CD4-positive, alpha-beta memory T cell (primary cell): ENCODE measurements around the gene NNMT. TPM values are rescaled to one million over a fixed set of nuclear protein-coding genes. Genes with fewer than 3 reads are reported as not detected.

Experiments
- CTCF ChIA-PET: fragments of 350-600 bp; sonication (Branson Sonifier 250); formaldehyde crosslinking; loops from one replicate; lab custom pipeline; 2021; ENCODE audit warnings: inconsistent platforms; ENCODE audit not compliant: partially characterized antibody; lab: Charles Lee
- POLR2A ChIA-PET: fragments of 350-600 bp; sonication (Branson Sonifier 250); formaldehyde crosslinking; loops from one replicate; lab custom pipeline; 2021; ENCODE audit not compliant: partially characterized antibody; lab: Charles Lee
- DNase-seq, 5 donors: peaks; one replicate each; pipeline versions ENCODE4 v3.0.0 to v3.0.0-alpha.2; 2020 to 2022; ENCODE audit warnings: mixed read lengths in 1 of 5
- H3K27ac ChIP-seq: one replicate; pipeline ENCODE4 v1.7.0; 2013; ENCODE audit warnings: low read depth, low read length
- H3K27me3 ChIP-seq: 2 replicates; pipeline ENCODE4 v1.7.0; 2013; ENCODE audit warnings: mild to moderate bottlenecking, low read length, moderate library complexity; ENCODE audit not compliant: insufficient read depth
- H3K36me3 ChIP-seq: 2 replicates; pipeline ENCODE4 v1.7.0; 2013; ENCODE audit warnings: mild to moderate bottlenecking, low read length, moderate library complexity; ENCODE audit not compliant: insufficient read depth
- H3K4me1 ChIP-seq: 2 replicates; pipeline ENCODE4 v1.7.0; 2013; ENCODE audit warnings: mild to moderate bottlenecking, low read length, moderate library complexity; ENCODE audit not compliant: insufficient read depth
- H3K4me3 ChIP-seq, 2 donors: one replicate each; pipeline ENCODE4 v1.7.0; 2013; ENCODE audit warnings: low read length in 2 of 2, mild to moderate bottlenecking in 1 of 2
- H3K9me3 ChIP-seq, 2 donors: one replicate each; pipeline ENCODE4 v1.7.0; 2013; ENCODE audit warnings: low read length in 2 of 2, control low read depth in 1 of 2; ENCODE audit not compliant: control insufficient read depth in 1 of 2
- H3K27ac Mint-ChIP-seq, 7 donors: one replicate each; pipeline ENCODE4 v1.8.0; 2020 to 2021; ENCODE audit warnings: mixed read lengths in 7 of 7, mild to moderate bottlenecking in 6 of 7, inconsistent platforms in 3 of 7, moderate library complexity in 3 of 7
- H3K27me3 Mint-ChIP-seq, 2 donors: one replicate each; pipeline ENCODE4 v1.8.0; 2020 to 2021; ENCODE audit warnings: mixed read lengths in 2 of 2
- H3K36me3 Mint-ChIP-seq, 2 donors: one replicate each; pipeline ENCODE4 v1.8.0; 2020 to 2021; ENCODE audit warnings: mixed read lengths in 2 of 2, inconsistent platforms in 1 of 2, mild to moderate bottlenecking in 1 of 2
- H3K4me1 Mint-ChIP-seq, 4 donors: one replicate each; pipeline ENCODE4 v1.8.0; 2020 to 2021; ENCODE audit warnings: mixed read lengths in 4 of 4, mild to moderate bottlenecking in 1 of 4
- H3K4me3 Mint-ChIP-seq, 8 donors: one replicate each; pipeline ENCODE4 v1.8.0; 2020 to 2021; ENCODE audit warnings: mixed read lengths in 8 of 8, mild to moderate bottlenecking in 7 of 8, moderate library complexity in 6 of 8, inconsistent platforms in 3 of 8
- H3K9me3 Mint-ChIP-seq, 8 donors: one replicate each; pipeline ENCODE4 v1.8.0; 2020 to 2021; ENCODE audit warnings: mixed read lengths in 8 of 8, mild to moderate bottlenecking in 5 of 8, inconsistent platforms in 3 of 8, moderate library complexity in 1 of 8
- intact Hi-C: fragments of 100-400 bp; cut with micrococcal nuclease; formaldehyde crosslinking; loops from one replicate; pipeline ENCODE4 v1.15.1; 2023
- polyA plus RNA-seq, 2 donors: library from polyadenylated mRNA; unstranded; fragments of 300-500 nt; fragmentation: Illumina TruSeq; gene quantifications; one replicate each; pipeline ENCODE4 v1.2.3, GENCODE V29; 2021
- total RNA-seq, 2 experiments: library from RNA; stranded (reverse); gene quantifications; one replicate each; pipeline ENCODE4 v1.2.3, GENCODE V29; 2021

NNMT gene
- total RNA-seq (not detected), polyA plus RNA-seq (not detected)

- H3K4me1 Mint-ChIP-seq: no peaks in the 10 kb centered on the region
These were observed at the start of gene NNMT for GRCh38 chr11:114295676-114296604. Gene NNMT (plus strand): TSS chr11:114296399. CDS start chr11:114296557, 158 bp downstream.

GRCh38 chr11:114247070-114247789 is 49.0 kb upstream of the NNMT start:
- no peaks in the 10 kb centered on the region for H3K9me3 Mint-ChIP-seq
- peaks cover 0 to 3% of the 10 kb centered on the region in 2 donors for H3K27me3 Mint-ChIP-seq
- intact Hi-C loops: no loop called here
- ChIA-PET POLR2A (no interaction called here), CTCF (interaction anchor here (1.0 to 8.0 kb wide), 3 partner anchors 14 to 253 kb away, joined by 4 to 72 read pairs (median 4); no protein-coding TSS in a partner anchor)
- H3K27ac Mint-ChIP-seq: no peak overlapping the region
- Histone ChIP-seq H3K27me3 (no peaks in the 10 kb centered on the region), H3K4me1 (no peaks in the 10 kb centered on the region), H3K4me3 (no peak overlapping the region), H3K36me3 (no peaks in the 10 kb centered on the region), H3K27ac (no peak overlapping the region), H3K9me3 (no peaks in the 10 kb centered on the region)
- no peak overlapping the region for H3K4me3 Mint-ChIP-seq
- peaks cover 0 to 2% of the 10 kb centered on the region in 2 donors for H3K36me3 Mint-ChIP-seq
- no peak for DNase-seq
- no peaks in the 10 kb centered on the region for H3K4me1 Mint-ChIP-seq

More at GRCh38 chr11:114295676-114296604, at the start of gene NNMT:
- peaks cover 0 to 16% (median 10%) of the 10 kb centered on the region in 8 donors for H3K9me3 Mint-ChIP-seq
- ChIA-PET CTCF (no interaction called here), POLR2A (no interaction called here)
- H3K4me1 ChIP-seq: no peaks in the 10 kb centered on the region
- no peak within 1 kb of the TSS for H3K4me3 ChIP-seq
- no peak within 1 kb of the TSS for H3K27ac Mint-ChIP-seq
- H3K36me3 ChIP-seq: no peaks in the 10 kb centered on the region
- no peak within 1 kb of the TSS for H3K4me3 Mint-ChIP-seq
- peaks cover 2 to 3% of the 10 kb centered on the region in 2 donors for H3K36me3 Mint-ChIP-seq
- no peaks in the 10 kb centered on the region for H3K9me3 ChIP-seq
- H3K27me3 Mint-ChIP-seq: peaks cover 7 to 13% of the 10 kb centered on the region in 2 donors
- H3K27me3 ChIP-seq: no peaks in the 10 kb centered on the region
- H3K27ac ChIP-seq: no peak within 1 kb of the TSS
- intact Hi-C loops: no loop called here
- DNase-seq: no peak

DNA sequence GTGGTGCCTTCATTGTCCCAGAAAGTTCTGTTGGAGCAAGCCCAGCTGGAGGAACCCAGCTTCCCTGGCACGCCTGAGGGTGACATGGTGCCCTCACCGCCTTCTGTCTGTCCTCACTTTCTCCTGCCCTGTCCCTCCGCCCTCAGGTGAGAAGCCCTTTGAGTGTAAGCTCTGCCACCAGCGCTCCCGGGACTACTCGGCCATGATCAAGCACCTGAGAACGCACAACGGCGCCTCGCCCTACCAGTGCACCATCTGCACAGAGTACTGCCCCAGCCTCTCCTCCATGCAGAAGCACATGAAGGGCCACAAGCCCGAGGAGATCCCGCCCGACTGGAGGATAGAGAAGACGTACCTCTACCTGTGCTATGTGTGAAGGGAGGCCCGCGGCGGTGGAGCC is 46.0 kb upstream of the NNMT start:
- H3K4me3 ChIP-seq: no peak overlapping the region
- CTCF ChIA-PET: interaction anchor here (0.6 to 8.0 kb wide), 2 partner anchors 11 to 198 kb away, joined by 3 to 72 read pairs; no protein-coding TSS in a partner anchor
- Mint-ChIP-seq H3K4me1 (no peaks in the 10 kb centered on the region), H3K36me3 (peaks cover 0 to 2% of the 10 kb centered on the region in 2 donors), H3K4me3 (no peak overlapping the region), H3K9me3 (no peaks in the 10 kb centered on the region), H3K27me3 (peaks cover 0 to 3% of the 10 kb centered on the region in 2 donors), H3K27ac (peak overlapping the region in 2 of 7 donors; percentile 20 to 79)
- POLR2A ChIA-PET: no interaction called here
- DNase-seq: no peak
- intact Hi-C loops: no loop called here
- no peaks in the 10 kb centered on the region for H3K9me3 ChIP-seq
- H3K27me3 ChIP-seq: no peaks in the 10 kb centered on the region
- H3K27ac ChIP-seq: no peak overlapping the region
- H3K36me3 ChIP-seq: no peaks in the 10 kb centered on the region
- H3K4me1 ChIP-seq: no peaks in the 10 kb centered on the region

DNA sequence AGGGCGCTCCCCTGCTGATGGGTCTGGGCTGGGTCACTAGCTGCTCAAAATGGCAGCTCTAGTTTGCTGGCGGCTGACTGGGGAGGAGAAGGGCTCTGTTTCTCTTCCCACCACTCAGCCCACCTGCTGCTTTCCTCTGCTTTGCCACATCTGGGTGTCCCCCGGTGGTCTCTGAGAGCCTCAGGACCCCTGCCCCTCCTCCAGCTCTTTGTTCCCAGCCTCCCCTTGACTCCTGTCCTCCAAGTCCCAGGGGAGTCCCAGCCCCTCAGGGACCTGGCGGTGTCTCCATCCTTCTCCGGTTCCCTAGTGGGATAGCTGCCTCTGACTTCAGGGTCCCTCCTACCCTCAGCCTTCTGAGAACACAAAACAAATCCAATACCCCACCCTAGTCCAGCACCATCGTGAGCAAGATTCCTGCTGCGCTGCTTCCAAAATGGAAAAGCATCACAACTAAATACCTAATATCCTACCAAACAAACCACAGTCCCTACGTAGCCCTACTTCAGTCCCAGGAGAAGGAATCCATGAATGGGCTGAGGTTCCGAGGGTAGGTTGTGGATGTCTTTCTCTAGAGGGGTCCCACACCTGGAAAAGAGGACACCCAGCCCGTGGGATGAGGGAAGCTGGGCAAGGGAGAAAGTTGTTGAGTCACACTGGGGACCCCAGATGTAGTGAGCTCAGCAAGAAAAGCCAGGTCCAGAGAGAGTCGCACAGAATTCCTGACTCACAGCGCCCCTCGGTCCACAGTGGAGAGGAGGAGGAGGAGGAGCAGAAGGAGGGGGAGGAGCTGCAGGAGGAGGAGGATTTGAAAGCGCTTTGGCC is 45.0 kb upstream of the NNMT start:
- intact Hi-C loops: no loop called here
- no peaks in the 10 kb centered on the region for H3K4me1 ChIP-seq
- DNase-seq: peak in 1 of 5 donors; percentile 24
- H3K4me1 Mint-ChIP-seq: no peaks in the 10 kb centered on the region
- H3K36me3 Mint-ChIP-seq: peaks cover 0 to 2% of the 10 kb centered on the region in 2 donors
- H3K9me3 ChIP-seq: no peaks in the 10 kb centered on the region
- H3K4me3 ChIP-seq: no peak overlapping the region
- no peaks in the 10 kb centered on the region for H3K36me3 ChIP-seq
- peak overlapping the region in 2 of 7 donors; percentile 18 to 44 for H3K27ac Mint-ChIP-seq
- H3K9me3 Mint-ChIP-seq: no peaks in the 10 kb centered on the region
- H3K27ac ChIP-seq: no peak overlapping the region
- H3K27me3 Mint-ChIP-seq: peaks cover 0 to 3% of the 10 kb centered on the region in 2 donors
- CTCF ChIA-PET: interaction anchor here (1.6 to 8.0 kb wide), 3 partner anchors 10 to 258 kb away, joined by 3 to 72 read pairs (median 7); no protein-coding TSS in a partner anchor
- POLR2A ChIA-PET: no interaction called here
- no peak overlapping the region for H3K4me3 Mint-ChIP-seq
- no peaks in the 10 kb centered on the region for H3K27me3 ChIP-seq

- H3K27ac Mint-ChIP-seq: peak overlapping the region in 2 of 7 donors; percentile 18 to 74
- intact Hi-C loops: no loop called here
- no peak overlapping the region for H3K4me3 ChIP-seq
These were observed 44.3 kb upstream of the NNMT start for GRCh38 chr11:114251815-114252337.

GRCh38 chr11:114252767-114253166 is 43.4 kb upstream of the NNMT start:
- H3K9me3 ChIP-seq: no peaks in the 10 kb centered on the region
- no peak overlapping the region for H3K4me3 ChIP-seq
- H3K36me3 ChIP-seq: no peaks in the 10 kb centered on the region
- H3K27ac ChIP-seq: no peak overlapping the region
- ChIA-PET POLR2A (no interaction called here), CTCF (interaction anchor here (8.0 kb wide), 1 partner anchor 8 kb away, joined by 72 read pairs; no protein-coding TSS in a partner anchor)
- no peak for DNase-seq
- Mint-ChIP-seq H3K27ac (peak overlapping the region in 2 of 7 donors; percentile 38), H3K27me3 (no peaks in the 10 kb centered on the region), H3K36me3 (peaks cover 0 to 2% of the 10 kb centered on the region in 2 donors), H3K9me3 (no peaks in the 10 kb centered on the region), H3K4me3 (no peak overlapping the region), H3K4me1 (no peaks in the 10 kb centered on the region)
- no peaks in the 10 kb centered on the region for H3K4me1 ChIP-seq
- intact Hi-C loops: no loop called here
- no peaks in the 10 kb centered on the region for H3K27me3 ChIP-seq

More at GRCh38 chr11:114251815-114252337, 44.3 kb upstream of the NNMT start:
- Mint-ChIP-seq H3K9me3 (no peaks in the 10 kb centered on the region), H3K4me3 (no peak overlapping the region), H3K4me1 (no peaks in the 10 kb centered on the region), H3K36me3 (peaks cover 0 to 2% of the 10 kb centered on the region in 2 donors), H3K27me3 (no peaks in the 10 kb centered on the region)
- H3K9me3 ChIP-seq: no peaks in the 10 kb centered on the region
- DNase-seq: no peak
- H3K27ac ChIP-seq: no peak overlapping the region
- ChIA-PET POLR2A (no interaction called here), CTCF (interaction anchor here (1.6 to 8.0 kb wide), 3 partner anchors 9 to 258 kb away, joined by 3 to 72 read pairs (median 7); no protein-coding TSS in a partner anchor)
- no peaks in the 10 kb centered on the region for H3K27me3 ChIP-seq
- no peaks in the 10 kb centered on the region for H3K36me3 ChIP-seq
- no peaks in the 10 kb centered on the region for H3K4me1 ChIP-seq
